ENCODE results near the gene AMPD1. TPM values are rescaled to one million over a fixed set of nuclear protein-coding genes. Genes with fewer than 3 reads are reported as not detected.

Gene AMPD1
- total RNA-seq, 1 experiment from 2014 or later, result not detected

- Histone ChIP-seq H2AK5ac (ENCODE audit: insufficient read length, low read length) (no peak overlapping the region), H3K14ac (ENCODE audit: insufficient read depth, low read length) (no peak overlapping the region), H2BK5ac (ENCODE audit: insufficient read length, low read length) (no peak overlapping the region), H3K4me2 (ENCODE audit: insufficient read depth, insufficient read length, low read length) (no peak overlapping the region), H3K4ac (ENCODE audit: low read depth, low read length) (no peak overlapping the region), H2BK20ac (ENCODE audit: low read depth, low read length, poor library complexity, severe bottlenecking) (no peak overlapping the region), H3T11ph (ENCODE audit: low read length) (no peak overlapping the region), H3K4me1 (ENCODE audit: insufficient read depth, low read length) (no peaks in the 10 kb centered on the region), H3K23ac (ENCODE audit: insufficient read length, low read depth, low read length) (no peak overlapping the region), H3K23me2 (ENCODE audit: insufficient read length, low read depth, low read length, poor library complexity, severe bottlenecking) (peaks cover 4% of the 10 kb centered on the region), H4K91ac (ENCODE audit: insufficient read length, low read depth, low read length) (no peak overlapping the region), H3K79me1 (ENCODE audit: insufficient read depth, low read depth, low read length, poor library complexity, severe bottlenecking) (no peaks in the 10 kb centered on the region), H3K9ac (ENCODE audit: extremely low read depth, insufficient read length, low read length) (no peak overlapping the region), H2AFZ (ENCODE audit: low read length) (no peak overlapping the region), H4K20me1 (ENCODE audit: control insufficient read depth, insufficient read depth, insufficient read length) (no peaks in the 10 kb centered on the region), H3K18ac (ENCODE audit: insufficient read length, low read depth, low read length) (no peak overlapping the region), H3K27me3 (ENCODE audit: insufficient read depth, low read length) (no peaks in the 10 kb centered on the region), H3K79me2 (ENCODE audit: insufficient read depth, low read length) (peaks cover 4% of the 10 kb centered on the region; the same call in 1 of the 2 replicates), H2BK12ac (ENCODE audit: insufficient read length, low read depth, low read length) (no peak overlapping the region), H4K5ac (ENCODE audit: insufficient read length, low read depth, low read length) (no peak overlapping the region), H4K8ac (replicated peaks; ENCODE audit: insufficient read length, low read depth, low read length) (no peak overlapping the region), H2BK120ac (ENCODE audit: low read depth, low read length, poor library complexity, severe bottlenecking) (no peak overlapping the region), H3K27ac (ENCODE audit: insufficient read length, low read depth, low read length) (no peak overlapping the region), H3K9me3 (ENCODE audit: control insufficient read depth, low read depth, low read length) (no peaks in the 10 kb centered on the region), H2BK15ac (ENCODE audit: low read depth, low read length) (no peak overlapping the region), H3K56ac (ENCODE audit: insufficient read length, low read depth, low read length) (no peak overlapping the region)
- H3K4me3 Mint-ChIP-seq, result no peak overlapping the region
- no peaks in the 10 kb centered on the region for H3K27me3 Mint-ChIP-seq (ENCODE audit: low read depth)
- H3K27ac Mint-ChIP-seq, result peak overlapping the region in 1 of 3 experiments; percentile 71; a peak in 2 of 7 replicates
- TF ChIP-seq CTCF (conservative IDR thresholded peaks at IDR 0.05), result no peak
- peaks cover 36 to 78% (median 78%) of the 10 kb centered on the region in 3 experiments; a peak in 6 of 7 replicates for H3K36me3 Mint-ChIP-seq (ENCODE audit: insufficient read depth in 1 of 3, low read depth in 3 of 3)
- H3K9me3 Mint-ChIP-seq, result no peaks in the 10 kb centered on the region
- DNase-seq, result no peak
- no CpG with 5 or more reads among the region's 11 CpGs for WGBS (ENCODE audit: extremely low coverage, insufficient read length, low lambda C conversion rate)
- peaks cover 9 to 14% of the 10 kb centered on the region in 2 experiments for H3K4me1 Mint-ChIP-seq
These were observed 23.5 kb upstream of the AMPD1 start for GRCh38 chr1:114718661-114719423.
